Measurements from ENCODE around the gene DACT1.

DNA sequence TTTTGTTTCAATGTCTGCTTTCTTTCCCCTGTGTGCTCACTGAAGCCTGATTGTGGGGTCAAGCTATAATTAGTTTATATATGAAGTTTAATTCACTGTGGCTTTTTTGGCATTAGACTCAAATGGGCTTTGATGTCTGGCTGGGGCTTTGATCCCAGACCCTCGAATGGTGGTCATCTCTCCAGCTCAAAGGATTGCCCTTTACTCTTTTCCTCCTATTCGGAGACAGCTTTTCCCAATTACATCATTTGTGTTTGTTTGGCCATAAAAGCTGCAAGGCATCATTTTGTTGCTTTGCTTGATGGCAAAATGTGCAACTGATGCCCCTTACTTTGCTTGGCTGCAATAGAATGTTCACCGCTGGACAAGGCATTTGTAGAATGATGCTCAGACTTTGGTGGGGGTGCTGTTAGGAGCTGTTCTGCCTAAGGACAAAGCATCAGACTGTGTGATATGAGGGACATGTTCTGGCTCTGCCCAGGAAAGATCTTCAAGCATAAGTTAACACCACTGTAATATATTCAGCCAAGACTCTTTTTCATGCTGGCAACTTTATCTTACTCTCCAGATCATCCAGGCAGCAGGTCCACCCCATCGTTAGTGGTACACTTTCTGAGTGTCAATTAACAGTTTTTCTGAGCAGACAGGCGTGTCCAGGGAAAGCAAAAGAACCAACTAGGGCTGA lies 3.2 kb upstream of the DACT1 start:
- TF ChIP-seq POLR2AphosphoS5 (IDR thresholded peaks at IDR 0.05; ENCODE audit: low read depth, low read length) (no peak), SPI1 (IDR thresholded peaks at IDR 0.05; ENCODE audit: low read depth, low read length) (no peak)
